ENCODE data around the gene RNF152.
A peak's percentile ranks its signal among the peaks of the same experiment; 100 is the strongest.

Gene RNF152

DNA sequence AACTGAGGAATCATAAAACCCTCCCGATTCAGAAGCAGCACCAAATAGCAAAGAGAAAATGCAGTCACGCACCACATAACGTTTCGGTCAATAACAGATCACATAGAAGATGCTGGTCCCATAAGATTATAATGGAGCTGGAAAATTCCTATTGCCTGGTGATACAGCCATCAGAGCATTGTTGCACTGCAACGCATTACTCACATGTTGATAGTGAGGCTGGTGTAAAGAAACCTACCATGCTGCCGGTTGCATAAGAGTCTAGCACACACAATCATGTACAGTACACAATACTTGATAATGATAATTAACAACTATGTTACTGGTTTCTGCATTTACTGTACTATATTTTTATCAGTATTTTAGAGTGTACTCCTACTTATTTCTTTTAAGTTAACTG lies 32.5 kb downstream of the RNF152 start:
- TF ChIP-seq ZFP30 (CRISPR knock-in tag; IDR thresholded peaks at IDR 0.05) (no peak), ZNF565 (CRISPR knock-in tag; conservative IDR thresholded peaks at IDR 0.05; ENCODE audit: low read depth) (no peak), TOX (CRISPR knock-in tag; IDR thresholded peaks at IDR 0.05; ENCODE audit: borderline replicate concordance) (no peak), BACH2 (CRISPR knock-in tag; IDR thresholded peaks at IDR 0.05; ENCODE audit: borderline replicate concordance) (no peak), ZC3H10 (CRISPR knock-in tag; IDR thresholded peaks at IDR 0.05) (no peak), OSR1 (CRISPR knock-in tag; IDR thresholded peaks at IDR 0.05) (no peak), GLIS3 (CRISPR knock-in tag; IDR thresholded peaks at IDR 0.05) (no peak), CREB5 (CRISPR knock-in tag; IDR thresholded peaks at IDR 0.05; ENCODE audit: low read depth) (no peak), CSDC2 (CRISPR knock-in tag; IDR thresholded peaks at IDR 0.05) (no peak), ZNF70 (CRISPR knock-in tag; IDR thresholded peaks at IDR 0.05) (no peak), SNAI2 (CRISPR knock-in tag; IDR thresholded peaks at IDR 0.05) (no peak), RARB (CRISPR knock-in tag; IDR thresholded peaks at IDR 0.05) (no peak), ZNF8 (CRISPR knock-in tag; IDR thresholded peaks at IDR 0.05) (no peak), ISL1 (CRISPR knock-in tag; IDR thresholded peaks at IDR 0.05) (no peak), ARNTL (CRISPR knock-in tag; IDR thresholded peaks at IDR 0.05; ENCODE audit: borderline replicate concordance, low read depth) (no peak), PATZ1 (CRISPR knock-in tag; IDR thresholded peaks at IDR 0.05; ENCODE audit: borderline replicate concordance) (no peak), TCF4 (CRISPR knock-in tag; IDR thresholded peaks at IDR 0.05; ENCODE audit: borderline replicate concordance) (no peak)
- TF ChIP-seq, protein P1, sequence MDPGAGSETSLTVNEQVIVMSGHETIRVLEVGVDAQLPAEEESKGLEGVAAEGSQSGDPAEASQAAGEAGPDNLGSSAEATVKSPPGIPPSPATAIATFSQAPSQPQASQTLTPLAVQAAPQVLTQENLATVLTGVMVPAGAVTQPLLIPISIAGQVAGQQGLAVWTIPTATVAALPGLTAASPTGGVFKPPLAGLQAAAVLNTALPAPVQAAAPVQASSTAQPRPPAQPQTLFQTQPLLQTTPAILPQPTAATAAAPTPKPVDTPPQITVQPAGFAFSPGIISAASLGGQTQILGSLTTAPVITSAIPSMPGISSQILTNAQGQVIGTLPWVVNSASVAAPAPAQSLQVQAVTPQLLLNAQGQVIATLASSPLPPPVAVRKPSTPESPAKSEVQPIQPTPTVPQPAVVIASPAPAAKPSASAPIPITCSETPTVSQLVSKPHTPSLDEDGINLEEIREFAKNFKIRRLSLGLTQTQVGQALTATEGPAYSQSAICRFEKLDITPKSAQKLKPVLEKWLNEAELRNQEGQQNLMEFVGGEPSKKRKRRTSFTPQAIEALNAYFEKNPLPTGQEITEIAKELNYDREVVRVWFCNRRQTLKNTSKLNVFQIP (CRISPR knock-in tag; IDR thresholded peaks at IDR 0.05; ENCODE audit: borderline replicate concordance, low read depth): no peak
- TF ChIP-seq, protein P2, sequence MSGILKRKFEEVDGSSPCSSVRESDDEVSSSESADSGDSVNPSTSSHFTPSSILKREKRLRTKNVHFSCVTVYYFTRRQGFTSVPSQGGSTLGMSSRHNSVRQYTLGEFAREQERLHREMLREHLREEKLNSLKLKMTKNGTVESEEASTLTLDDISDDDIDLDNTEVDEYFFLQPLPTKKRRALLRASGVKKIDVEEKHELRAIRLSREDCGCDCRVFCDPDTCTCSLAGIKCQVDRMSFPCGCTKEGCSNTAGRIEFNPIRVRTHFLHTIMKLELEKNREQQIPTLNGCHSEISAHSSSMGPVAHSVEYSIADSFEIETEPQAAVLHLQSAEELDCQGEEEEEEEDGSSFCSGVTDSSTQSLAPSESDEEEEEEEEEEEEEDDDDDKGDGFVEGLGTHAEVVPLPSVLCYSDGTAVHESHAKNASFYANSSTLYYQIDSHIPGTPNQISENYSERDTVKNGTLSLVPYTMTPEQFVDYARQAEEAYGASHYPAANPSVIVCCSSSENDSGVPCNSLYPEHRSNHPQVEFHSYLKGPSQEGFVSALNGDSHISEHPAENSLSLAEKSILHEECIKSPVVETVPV (CRISPR knock-in tag; IDR thresholded peaks at IDR 0.05): no peak
- no peak for ATAC-seq

- ATAC-seq: no peak
- TF ChIP-seq ZC3H10 (CRISPR knock-in tag; IDR thresholded peaks at IDR 0.05) (no peak), ZFP30 (CRISPR knock-in tag; IDR thresholded peaks at IDR 0.05) (no peak)
Measured at GRCh38 chr18:61859113-61859512, 33.7 kb downstream of the RNF152 start.

DNA sequence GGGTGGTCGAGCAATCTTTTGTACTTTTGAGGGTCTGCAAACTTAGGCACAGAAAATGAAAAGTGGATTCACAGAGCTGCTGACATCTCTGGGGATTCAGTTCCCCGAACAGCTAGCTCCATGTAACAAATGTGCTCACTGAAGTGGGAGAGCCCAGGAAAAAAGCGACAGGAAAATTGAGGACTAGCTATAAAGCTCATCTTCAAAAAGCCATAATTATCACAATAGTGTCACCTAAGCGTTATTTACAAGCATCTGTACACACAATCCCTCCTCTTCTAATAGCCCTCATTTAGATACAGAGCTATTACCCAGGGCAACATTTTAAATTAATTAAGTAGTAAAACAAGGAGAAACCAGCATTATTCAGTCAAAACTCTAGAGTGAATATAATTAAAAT lies 36.1 kb downstream of the RNF152 start:
- ATAC-seq: no peak
- no peak for TF ChIP-seq SNAI2 (CRISPR knock-in tag; IDR thresholded peaks at IDR 0.05)
- TF ChIP-seq OSR1 (CRISPR knock-in tag; IDR thresholded peaks at IDR 0.05): no peak

GRCh38 chr18:61855449-61856378 lies 37.1 kb downstream of the RNF152 start:
- TF ChIP-seq OSR1 (CRISPR knock-in tag; IDR thresholded peaks at IDR 0.05) (no peak), TCF4 (CRISPR knock-in tag; IDR thresholded peaks at IDR 0.05; ENCODE audit: borderline replicate concordance) (peak; percentile 80; the same call in 1 of the 2 replicates), ZFP3 (CRISPR knock-in tag; IDR thresholded peaks at IDR 0.05) (0 out of 2 replicates have a peak, but pooled peaks have one; percentile 6), RARB (CRISPR knock-in tag; IDR thresholded peaks at IDR 0.05) (no peak), BACH2 (CRISPR knock-in tag; IDR thresholded peaks at IDR 0.05; ENCODE audit: borderline replicate concordance) (no peak), SNAI2 (CRISPR knock-in tag; IDR thresholded peaks at IDR 0.05) (0 out of 2 replicates have a peak, but pooled peaks have one; percentile 4), TSHZ2 (CRISPR knock-in tag; IDR thresholded peaks at IDR 0.05) (0 out of 2 replicates have a peak, but pooled peaks have one; percentile 16), TOX (CRISPR knock-in tag; IDR thresholded peaks at IDR 0.05; ENCODE audit: borderline replicate concordance) (no peak), ZNF70 (CRISPR knock-in tag; IDR thresholded peaks at IDR 0.05) (no peak), CSDC2 (CRISPR knock-in tag; IDR thresholded peaks at IDR 0.05) (no peak), ISL1 (CRISPR knock-in tag; IDR thresholded peaks at IDR 0.05) (peak; percentile 59), CREB5 (CRISPR knock-in tag; IDR thresholded peaks at IDR 0.05; ENCODE audit: low read depth) (no peak), GLIS3 (CRISPR knock-in tag; IDR thresholded peaks at IDR 0.05) (no peak)
- peak; percentile 52 for ATAC-seq
